H9 (cell line): ENCODE data around the gene SDK1. TPM values are rescaled to one million over a fixed set of nuclear protein-coding genes. Genes with fewer than 3 reads are reported as not detected.

Experiments
- DNase-seq: peaks from one replicate; pipeline ENCODE4 v3.0.0-alpha.2; 2017
- H2AFZ ChIP-seq: one replicate; pipeline ENCODE4 v1.6.1; 2013; ENCODE audit warnings: mild to moderate bottlenecking, low read length, control low read depth, moderate library complexity
- H2AK5ac ChIP-seq: 2 replicates; pipeline ENCODE4 v1.6.1; 2013; ENCODE audit warnings: low read length, control low read depth, mixed read lengths; ENCODE audit not compliant: insufficient read length
- H2BK120ac ChIP-seq: one replicate; pipeline ENCODE4 v1.6.1; 2013; ENCODE audit warnings: low read depth, mild to moderate bottlenecking, low read length, control low read depth, inconsistent platforms; ENCODE audit not compliant: poor library complexity, severe bottlenecking
- H2BK12ac ChIP-seq: 2 replicates; pipeline ENCODE4 v1.6.1; 2013; ENCODE audit warnings: low read length, control low read depth, mixed read lengths, low read depth; ENCODE audit not compliant: insufficient read length
- H2BK15ac ChIP-seq: 2 replicates; pipeline ENCODE4 v1.6.1; 2013; ENCODE audit warnings: low read depth, low read length, control low read depth
- H2BK20ac ChIP-seq: one replicate; pipeline ENCODE4 v1.6.1; 2013; ENCODE audit warnings: low read depth, mild to moderate bottlenecking, low read length, control low read depth, inconsistent platforms; ENCODE audit not compliant: poor library complexity, severe bottlenecking
- H2BK5ac ChIP-seq: 2 replicates; pipeline ENCODE4 v1.6.1; 2013; ENCODE audit warnings: low read length, control low read depth, mixed read lengths; ENCODE audit not compliant: insufficient read length
- H3K14ac ChIP-seq: 2 replicates; pipeline ENCODE4 v1.6.1; 2013; ENCODE audit warnings: low read length, control low read depth; ENCODE audit not compliant: insufficient read depth
- H3K18ac ChIP-seq: 2 replicates; pipeline ENCODE4 v1.6.1; 2013; ENCODE audit warnings: low read depth, mild to moderate bottlenecking, mixed read lengths, low read length, control low read depth; ENCODE audit not compliant: insufficient read length
- H3K23ac ChIP-seq: 2 replicates; pipeline ENCODE4 v1.6.1; 2013; ENCODE audit warnings: low read length, control low read depth, mixed read lengths, low read depth; ENCODE audit not compliant: insufficient read length
- H3K23me2 ChIP-seq: 2 replicates; pipeline ENCODE4 v1.6.1; 2013; ENCODE audit warnings: low read depth, mild to moderate bottlenecking, mixed read lengths, low read length, control low read depth; ENCODE audit not compliant: insufficient read length, poor library complexity, severe bottlenecking
- H3K27ac ChIP-seq: 2 replicates; pipeline ENCODE4 v1.5.1; 2013; ENCODE audit warnings: low read length, control low read depth, mixed read lengths, low read depth; ENCODE audit not compliant: insufficient read length
- H3K27me3 ChIP-seq: 2 replicates; pipeline ENCODE4 v1.6.1; 2013; ENCODE audit warnings: low read length, control low read depth, inconsistent platforms; ENCODE audit not compliant: insufficient read depth
- H3K4ac ChIP-seq: 2 replicates; pipeline ENCODE4 v1.6.1; 2013; ENCODE audit warnings: low read depth, mild to moderate bottlenecking, control low read depth, inconsistent platforms, low read length, moderate library complexity
- H3K4me1 ChIP-seq: 2 replicates; pipeline ENCODE4 v1.6.1; 2013; ENCODE audit warnings: low read length, control low read depth, inconsistent platforms; ENCODE audit not compliant: insufficient read depth
- H3K4me2 ChIP-seq: 2 replicates; pipeline ENCODE4 v1.6.1; 2013; ENCODE audit warnings: low read length, control low read depth, mixed read lengths; ENCODE audit not compliant: insufficient read length, insufficient read depth
- H3K56ac ChIP-seq: 2 replicates; pipeline ENCODE4 v1.6.1; 2013; ENCODE audit warnings: low read depth, mild to moderate bottlenecking, mixed read lengths, low read length, control low read depth; ENCODE audit not compliant: insufficient read length
- H3K79me1 ChIP-seq: 2 replicates; pipeline ENCODE4 v1.6.1; 2013; ENCODE audit warnings: low read depth, mild to moderate bottlenecking, moderate library complexity, low read length, control low read depth, inconsistent platforms; ENCODE audit not compliant: insufficient read depth, poor library complexity, severe bottlenecking
- H3K79me2 ChIP-seq: 2 replicates; pipeline ENCODE4 v1.6.1; 2013; ENCODE audit warnings: low read length, control low read depth, inconsistent platforms; ENCODE audit not compliant: insufficient read depth
- H3K9ac ChIP-seq: 2 replicates; pipeline ENCODE4 v1.6.1; 2013; ENCODE audit warnings: low read length, control low read depth, mixed read lengths; ENCODE audit not compliant: insufficient read length; ENCODE audit errors: extremely low read depth
- H3K9me3 ChIP-seq: one replicate; pipeline ENCODE4 v1.6.1; 2013; ENCODE audit warnings: low read depth, low read length, inconsistent platforms; ENCODE audit not compliant: control insufficient read depth
- H3T11ph ChIP-seq: one replicate; pipeline ENCODE4 v1.6.1; 2013; ENCODE audit warnings: mild to moderate bottlenecking, low read length, control low read depth, inconsistent platforms
- H4K20me1 ChIP-seq: one replicate; pipeline ENCODE4 v1.6.1; 2013; ENCODE audit not compliant: control insufficient read depth, insufficient read length, insufficient read depth
- H4K5ac ChIP-seq: 2 replicates; pipeline ENCODE4 v1.6.1; 2013; ENCODE audit warnings: low read depth, mild to moderate bottlenecking, mixed read lengths, low read length, control low read depth; ENCODE audit not compliant: insufficient read length
- H4K8ac ChIP-seq: replicated peaks from 2 replicates; pipeline ENCODE4 v1.6.1; 2013; ENCODE audit warnings: low read length, control low read depth, mixed read lengths, low read depth; ENCODE audit not compliant: insufficient read length
- H4K91ac ChIP-seq: 2 replicates; pipeline ENCODE4 v1.6.1; 2013; ENCODE audit warnings: low read depth, mild to moderate bottlenecking, moderate library complexity, mixed read lengths, low read length, control low read depth; ENCODE audit not compliant: insufficient read length
- H3K27ac Mint-ChIP-seq, 3 experiments: 2 replicates in 2 of 3; 3 replicates in 1 of 3; pipeline ENCODE4 v1.8.0; 2020 to 2021; ENCODE audit warnings: mixed read lengths in 3 of 3, mild to moderate bottlenecking in 1 of 3, moderate library complexity in 1 of 3
- H3K27me3 Mint-ChIP-seq: 2 replicates; pipeline ENCODE4 v1.8.0; 2021; ENCODE audit warnings: low read depth, mild to moderate bottlenecking, moderate library complexity, mixed read lengths
- H3K36me3 Mint-ChIP-seq, 3 experiments: 2 replicates in 2 of 3; 3 replicates in 1 of 3; pipeline ENCODE4 v1.8.0; 2020 to 2021; ENCODE audit warnings: low read depth in 3 of 3, mixed read lengths in 3 of 3; ENCODE audit not compliant: insufficient read depth in 1 of 3
- H3K4me1 Mint-ChIP-seq, 2 experiments: 2 replicates each; pipeline ENCODE4 v1.8.0; 2020; ENCODE audit warnings: mixed read lengths in 2 of 2
- H3K4me3 Mint-ChIP-seq, 2 experiments: 2 replicates in 1 of 2; 3 replicates in 1 of 2; pipeline ENCODE4 v1.8.0; 2020 to 2021; ENCODE audit warnings: mild to moderate bottlenecking in 2 of 2, mixed read lengths in 2 of 2, moderate library complexity in 1 of 2
- H3K9me3 Mint-ChIP-seq, 2 experiments: 2 replicates in 1 of 2; 3 replicates in 1 of 2; pipeline ENCODE4 v1.8.0; 2020; ENCODE audit warnings: mild to moderate bottlenecking in 2 of 2, mixed read lengths in 2 of 2, moderate library complexity in 1 of 2
- WGBS: extraction: QIAGEN DNeasy Blood & Tissue Kit; methylation state at CpG from one replicate; pipeline ENCODE4 v1.1.7; 2013; ENCODE audit warnings: missing lambda C conversion rate, low lambda C conversion rate, mixed read lengths; ENCODE audit not compliant: insufficient read length; ENCODE audit errors: extremely low coverage; 5-methylcytosine and 5-hydroxymethylcytosine counted together
- total RNA-seq: library from RNA; stranded (reverse); gene quantifications from 2 replicates; pipeline ENCODE4 v1.2.1, GENCODE V29; 2021
- TF ChIP-seq, protein P1 (sequence below): fragments of 200-600 bp; sonication (generic); conservative IDR thresholded peaks from 3 replicates; pipeline ENCODE4 v1.8.0; 2021; ENCODE audit warnings: antibody characterized with exemption, mild to moderate bottlenecking

The SDK1 gene
- total RNA-seq, 1 experiment from 2014 or later, result 8.7 TPM

DNA sequence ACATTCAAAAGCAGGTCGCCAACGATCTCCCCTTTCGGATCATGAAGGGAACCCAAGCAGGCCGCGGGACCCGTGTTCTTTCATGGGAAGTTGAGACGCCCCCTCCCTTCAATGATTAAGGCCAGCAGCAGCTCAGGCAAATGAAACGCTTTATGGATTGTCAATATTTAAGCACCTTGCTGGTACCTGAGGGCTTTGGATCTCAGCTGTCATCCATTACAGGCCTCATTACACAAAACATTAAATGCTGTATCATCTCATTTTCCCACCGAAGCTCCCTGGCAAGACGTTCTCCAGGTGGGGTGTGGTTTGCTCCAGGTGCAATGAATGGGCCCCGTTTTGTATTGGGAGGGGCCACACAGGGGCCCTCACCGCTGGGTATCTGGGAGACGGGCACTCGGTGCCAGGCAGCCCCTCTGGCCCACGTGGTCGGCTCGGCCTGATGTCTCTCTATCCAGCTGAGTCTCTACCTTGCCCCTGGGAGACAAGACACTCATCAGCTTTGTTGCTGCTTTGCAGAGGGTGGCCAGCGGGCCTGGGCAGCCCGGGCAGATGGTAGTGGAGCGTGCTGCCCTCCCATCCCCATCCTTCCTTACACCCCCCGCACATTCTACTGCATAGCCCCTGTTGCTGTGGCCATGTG, 925.0 kb downstream of the SDK1 start:
- Histone ChIP-seq H2BK15ac (no peak overlapping the region), H2BK12ac (no peak overlapping the region), H3K18ac (no peak overlapping the region), H3K23ac (no peak overlapping the region), H3K4ac (no peak overlapping the region), H3K23me2 (no peaks in the 10 kb centered on the region), H4K5ac (no peak overlapping the region), H3K9me3 (no peaks in the 10 kb centered on the region), H3K27me3 (no peaks in the 10 kb centered on the region), H3K79me2 (no peaks in the 10 kb centered on the region), H2AFZ (no peak overlapping the region), H4K91ac (no peak overlapping the region), H3K14ac (no peak overlapping the region), H3K56ac (no peak overlapping the region), H3T11ph (no peak overlapping the region), H3K79me1 (no peaks in the 10 kb centered on the region), H2BK5ac (no peak overlapping the region), H2BK120ac (no peak overlapping the region), H3K4me2 (no peak overlapping the region), H3K27ac (no peak overlapping the region), H2BK20ac (no peak overlapping the region), H3K9ac (no peak overlapping the region), H3K4me1 (no peaks in the 10 kb centered on the region), H4K8ac (no peak overlapping the region), H4K20me1 (no peaks in the 10 kb centered on the region), H2AK5ac (no peak overlapping the region)
- Mint-ChIP-seq H3K4me1 (peaks cover 0 to 5% of the 10 kb centered on the region in 2 experiments; a peak in 2 of 4 replicates), H3K9me3 (no peaks in the 10 kb centered on the region), H3K36me3 (peaks cover 0 to 5% (median 0%) of the 10 kb centered on the region in 3 experiments; a peak in 2 of 7 replicates), H3K4me3 (no peak overlapping the region), H3K27me3 (no peaks in the 10 kb centered on the region; the same call in 1 of the 2 replicates), H3K27ac (no peak overlapping the region)
- TF ChIP-seq, protein P1, sequence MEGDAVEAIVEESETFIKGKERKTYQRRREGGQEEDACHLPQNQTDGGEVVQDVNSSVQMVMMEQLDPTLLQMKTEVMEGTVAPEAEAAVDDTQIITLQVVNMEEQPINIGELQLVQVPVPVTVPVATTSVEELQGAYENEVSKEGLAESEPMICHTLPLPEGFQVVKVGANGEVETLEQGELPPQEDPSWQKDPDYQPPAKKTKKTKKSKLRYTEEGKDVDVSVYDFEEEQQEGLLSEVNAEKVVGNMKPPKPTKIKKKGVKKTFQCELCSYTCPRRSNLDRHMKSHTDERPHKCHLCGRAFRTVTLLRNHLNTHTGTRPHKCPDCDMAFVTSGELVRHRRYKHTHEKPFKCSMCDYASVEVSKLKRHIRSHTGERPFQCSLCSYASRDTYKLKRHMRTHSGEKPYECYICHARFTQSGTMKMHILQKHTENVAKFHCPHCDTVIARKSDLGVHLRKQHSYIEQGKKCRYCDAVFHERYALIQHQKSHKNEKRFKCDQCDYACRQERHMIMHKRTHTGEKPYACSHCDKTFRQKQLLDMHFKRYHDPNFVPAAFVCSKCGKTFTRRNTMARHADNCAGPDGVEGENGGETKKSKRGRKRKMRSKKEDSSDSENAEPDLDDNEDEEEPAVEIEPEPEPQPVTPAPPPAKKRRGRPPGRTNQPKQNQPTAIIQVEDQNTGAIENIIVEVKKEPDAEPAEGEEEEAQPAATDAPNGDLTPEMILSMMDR, result no peak
- WGBS, result no CpG with 5 or more reads among the region's 21 CpGs
- no peak for DNase-seq
